ENCODE measurements around the gene ADAP1.

ADAP1 gene

DNA sequence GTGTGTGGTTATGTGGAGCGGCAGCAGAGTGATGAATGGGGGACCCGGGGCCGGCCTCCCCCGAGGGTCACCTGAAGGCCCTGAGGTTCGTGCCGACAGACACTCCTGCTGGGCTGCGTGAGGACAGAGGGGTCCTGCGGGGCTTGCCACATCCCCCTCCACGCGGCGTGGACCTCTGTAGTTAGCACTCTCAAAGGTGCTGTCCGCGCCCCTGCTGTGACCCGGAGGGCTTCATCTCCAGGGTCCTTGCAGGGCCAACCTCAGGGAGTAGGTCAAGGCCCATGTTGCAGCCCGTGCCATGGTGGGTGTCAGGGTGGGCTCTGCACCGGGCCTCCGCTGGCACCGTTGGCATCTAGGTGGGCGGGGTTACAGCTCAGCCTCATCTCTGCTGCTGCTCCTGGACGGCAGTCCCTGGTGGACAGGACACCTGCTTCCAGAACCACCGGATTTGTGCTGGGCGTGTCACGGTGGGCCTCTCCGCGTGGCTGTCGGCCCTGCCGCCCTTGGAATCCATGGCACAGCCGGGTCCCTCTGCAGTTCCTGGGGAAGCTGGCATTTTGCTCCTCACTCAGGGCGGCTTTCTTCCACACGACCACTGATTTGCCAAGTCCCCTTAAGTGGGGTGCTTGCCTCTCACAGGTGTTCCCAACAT, 97.9 kb downstream of the ADAP1 start:
- POLR2A ChIA-PET = no interaction called here
- Histone ChIP-seq H3K9me3 (ENCODE audit: control insufficient read depth, insufficient read depth, low read depth, low read length) (no peaks in the 10 kb centered on the region), H3K36me3 (ENCODE audit: control insufficient read depth in 2 of 2, insufficient read depth in 1 of 2, low read length in 2 of 2) (peaks cover 7 to 91% of the 10 kb centered on the region in 2 experiments), H3K4me1 (ENCODE audit: control insufficient read depth, insufficient read depth, low read length) (no peaks in the 10 kb centered on the region), H3K27ac (ENCODE audit: extremely low read depth, low read depth, low read length) (no peak overlapping the region), H3K4me3 (ENCODE audit: low read depth, low read length) (no peak overlapping the region)
- CTCF ChIA-PET = interaction anchor here (1.7 kb wide), 1 partner anchor 16 kb away, joined by 9 read pairs; no protein-coding TSS in a partner anchor
- TF ChIP-seq BCL11B (tag by site-specific recombination; IDR thresholded peaks at IDR 0.05; ENCODE audit: low read depth) = no peak
- TF ChIP-seq, protein P1, sequence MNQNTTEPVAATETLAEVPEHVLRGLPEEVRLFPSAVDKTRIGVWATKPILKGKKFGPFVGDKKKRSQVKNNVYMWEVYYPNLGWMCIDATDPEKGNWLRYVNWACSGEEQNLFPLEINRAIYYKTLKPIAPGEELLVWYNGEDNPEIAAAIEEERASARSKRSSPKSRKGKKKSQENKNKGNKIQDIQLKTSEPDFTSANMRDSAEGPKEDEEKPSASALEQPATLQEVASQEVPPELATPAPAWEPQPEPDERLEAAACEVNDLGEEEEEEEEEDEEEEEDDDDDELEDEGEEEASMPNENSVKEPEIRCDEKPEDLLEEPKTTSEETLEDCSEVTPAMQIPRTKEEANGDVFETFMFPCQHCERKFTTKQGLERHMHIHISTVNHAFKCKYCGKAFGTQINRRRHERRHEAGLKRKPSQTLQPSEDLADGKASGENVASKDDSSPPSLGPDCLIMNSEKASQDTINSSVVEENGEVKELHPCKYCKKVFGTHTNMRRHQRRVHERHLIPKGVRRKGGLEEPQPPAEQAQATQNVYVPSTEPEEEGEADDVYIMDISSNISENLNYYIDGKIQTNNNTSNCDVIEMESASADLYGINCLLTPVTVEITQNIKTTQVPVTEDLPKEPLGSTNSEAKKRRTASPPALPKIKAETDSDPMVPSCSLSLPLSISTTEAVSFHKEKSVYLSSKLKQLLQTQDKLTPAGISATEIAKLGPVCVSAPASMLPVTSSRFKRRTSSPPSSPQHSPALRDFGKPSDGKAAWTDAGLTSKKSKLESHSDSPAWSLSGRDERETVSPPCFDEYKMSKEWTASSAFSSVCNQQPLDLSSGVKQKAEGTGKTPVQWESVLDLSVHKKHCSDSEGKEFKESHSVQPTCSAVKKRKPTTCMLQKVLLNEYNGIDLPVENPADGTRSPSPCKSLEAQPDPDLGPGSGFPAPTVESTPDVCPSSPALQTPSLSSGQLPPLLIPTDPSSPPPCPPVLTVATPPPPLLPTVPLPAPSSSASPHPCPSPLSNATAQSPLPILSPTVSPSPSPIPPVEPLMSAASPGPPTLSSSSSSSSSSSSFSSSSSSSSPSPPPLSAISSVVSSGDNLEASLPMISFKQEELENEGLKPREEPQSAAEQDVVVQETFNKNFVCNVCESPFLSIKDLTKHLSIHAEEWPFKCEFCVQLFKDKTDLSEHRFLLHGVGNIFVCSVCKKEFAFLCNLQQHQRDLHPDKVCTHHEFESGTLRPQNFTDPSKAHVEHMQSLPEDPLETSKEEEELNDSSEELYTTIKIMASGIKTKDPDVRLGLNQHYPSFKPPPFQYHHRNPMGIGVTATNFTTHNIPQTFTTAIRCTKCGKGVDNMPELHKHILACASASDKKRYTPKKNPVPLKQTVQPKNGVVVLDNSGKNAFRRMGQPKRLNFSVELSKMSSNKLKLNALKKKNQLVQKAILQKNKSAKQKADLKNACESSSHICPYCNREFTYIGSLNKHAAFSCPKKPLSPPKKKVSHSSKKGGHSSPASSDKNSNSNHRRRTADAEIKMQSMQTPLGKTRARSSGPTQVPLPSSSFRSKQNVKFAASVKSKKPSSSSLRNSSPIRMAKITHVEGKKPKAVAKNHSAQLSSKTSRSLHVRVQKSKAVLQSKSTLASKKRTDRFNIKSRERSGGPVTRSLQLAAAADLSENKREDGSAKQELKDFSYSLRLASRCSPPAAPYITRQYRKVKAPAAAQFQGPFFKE (tag by site-specific recombination; IDR thresholded peaks at IDR 0.05; ENCODE audit: borderline replicate concordance) = no peak
- no peak for TF ChIP-seq ZNF544 (tag by site-specific recombination; IDR thresholded peaks at IDR 0.05)
- TF ChIP-seq ZFP37 (tag by site-specific recombination; IDR thresholded peaks at IDR 0.05) = no peak
- TF ChIP-seq ZNF585B (tag by site-specific recombination; IDR thresholded peaks at IDR 0.05) = no peak
- no peak for TF ChIP-seq ZNF768 (tag by site-specific recombination; IDR thresholded peaks at IDR 0.05)
- TF ChIP-seq ZBTB8A (tag by site-specific recombination; IDR thresholded peaks at IDR 0.05) = no peak
- TF ChIP-seq ZNF174 (tag by site-specific recombination; IDR thresholded peaks at IDR 0.05) = no peak
- TF ChIP-seq ZNF302 (tag by site-specific recombination; IDR thresholded peaks at IDR 0.05; ENCODE audit: low read depth) = no peak
- TF ChIP-seq, protein P2, sequence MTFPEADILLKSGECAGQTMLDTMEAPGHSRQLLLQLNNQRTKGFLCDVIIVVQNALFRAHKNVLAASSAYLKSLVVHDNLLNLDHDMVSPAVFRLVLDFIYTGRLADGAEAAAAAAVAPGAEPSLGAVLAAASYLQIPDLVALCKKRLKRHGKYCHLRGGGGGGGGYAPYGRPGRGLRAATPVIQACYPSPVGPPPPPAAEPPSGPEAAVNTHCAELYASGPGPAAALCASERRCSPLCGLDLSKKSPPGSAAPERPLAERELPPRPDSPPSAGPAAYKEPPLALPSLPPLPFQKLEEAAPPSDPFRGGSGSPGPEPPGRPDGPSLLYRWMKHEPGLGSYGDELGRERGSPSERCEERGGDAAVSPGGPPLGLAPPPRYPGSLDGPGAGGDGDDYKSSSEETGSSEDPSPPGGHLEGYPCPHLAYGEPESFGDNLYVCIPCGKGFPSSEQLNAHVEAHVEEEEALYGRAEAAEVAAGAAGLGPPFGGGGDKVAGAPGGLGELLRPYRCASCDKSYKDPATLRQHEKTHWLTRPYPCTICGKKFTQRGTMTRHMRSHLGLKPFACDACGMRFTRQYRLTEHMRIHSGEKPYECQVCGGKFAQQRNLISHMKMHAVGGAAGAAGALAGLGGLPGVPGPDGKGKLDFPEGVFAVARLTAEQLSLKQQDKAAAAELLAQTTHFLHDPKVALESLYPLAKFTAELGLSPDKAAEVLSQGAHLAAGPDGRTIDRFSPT (tag by site-specific recombination; IDR thresholded peaks at IDR 0.05) = no peak
- no peak for TF ChIP-seq SP3 (tag by site-specific recombination; IDR thresholded peaks at IDR 0.05)
- TF ChIP-seq KLF9 (tag by site-specific recombination; IDR thresholded peaks at IDR 0.05; ENCODE audit: low read depth) = no peak
- TF ChIP-seq ZFP3 (tag by site-specific recombination; IDR thresholded peaks at IDR 0.05; ENCODE audit: low read depth) = no peak
- TF ChIP-seq KLF10 (tag by site-specific recombination; IDR thresholded peaks at IDR 0.05) = no peak
- no peak for TF ChIP-seq ZNF391 (tag by site-specific recombination; IDR thresholded peaks at IDR 0.05; ENCODE audit: borderline replicate concordance, low read depth)

DNA sequence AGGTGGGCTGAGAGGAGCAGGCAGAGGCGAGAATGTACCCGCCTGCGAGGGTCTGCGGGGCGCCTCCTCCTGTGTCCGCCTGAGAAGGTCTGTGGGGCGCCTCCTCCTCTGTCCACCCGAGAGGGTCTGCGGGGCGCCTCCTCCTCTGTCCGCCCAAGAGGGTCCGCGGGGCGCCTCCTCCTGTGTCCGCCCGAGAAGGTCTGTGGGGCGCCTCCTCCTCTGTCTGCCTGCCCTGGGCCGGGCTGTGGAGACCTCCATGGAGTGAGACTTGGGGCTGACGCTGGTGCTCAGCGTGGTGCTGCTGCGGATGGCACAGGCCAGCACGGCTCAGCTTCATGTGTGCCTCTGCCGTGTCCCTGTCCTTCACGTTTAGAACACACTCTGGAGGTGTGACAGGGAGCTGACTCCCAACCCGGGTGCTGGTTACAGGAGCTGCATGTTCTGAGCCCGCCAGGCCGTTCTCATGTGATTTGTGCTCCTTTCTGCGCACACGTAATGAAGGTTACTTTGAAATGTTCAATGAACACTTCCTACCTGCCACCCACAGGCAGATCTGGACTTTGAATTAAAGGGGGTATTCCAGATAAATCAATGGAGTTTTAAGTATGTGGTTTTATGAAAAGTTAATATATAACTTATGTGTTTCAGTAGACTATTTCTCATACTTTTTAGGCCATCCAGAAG, 98.7 kb downstream of the ADAP1 start:
- Histone ChIP-seq H3K9me3 (ENCODE audit: control insufficient read depth, insufficient read depth, low read depth, low read length) (no peaks in the 10 kb centered on the region), H3K4me1 (ENCODE audit: control insufficient read depth, insufficient read depth, low read length) (no peaks in the 10 kb centered on the region), H3K36me3 (ENCODE audit: control insufficient read depth in 2 of 2, insufficient read depth in 1 of 2, low read length in 2 of 2) (peaks cover 4 to 91% of the 10 kb centered on the region in 2 experiments), H3K27ac (ENCODE audit: extremely low read depth, low read depth, low read length) (no peak overlapping the region), H3K4me3 (ENCODE audit: low read depth, low read length) (no peak overlapping the region)
- CTCF ChIA-PET = no interaction called here
- POLR2A ChIA-PET = no interaction called here
- no peak for TF ChIP-seq ZNF248 (tag by site-specific recombination; IDR thresholded peaks at IDR 0.05)
- TF ChIP-seq ZNF501 (tag by site-specific recombination; IDR thresholded peaks at IDR 0.05) = no peak
- no peak for TF ChIP-seq ZNF596 (tag by site-specific recombination; IDR thresholded peaks at IDR 0.05)
- no peak for TF ChIP-seq ZNF19 (tag by site-specific recombination; IDR thresholded peaks at IDR 0.05; ENCODE audit: low read depth)
- TF ChIP-seq, protein P3, sequence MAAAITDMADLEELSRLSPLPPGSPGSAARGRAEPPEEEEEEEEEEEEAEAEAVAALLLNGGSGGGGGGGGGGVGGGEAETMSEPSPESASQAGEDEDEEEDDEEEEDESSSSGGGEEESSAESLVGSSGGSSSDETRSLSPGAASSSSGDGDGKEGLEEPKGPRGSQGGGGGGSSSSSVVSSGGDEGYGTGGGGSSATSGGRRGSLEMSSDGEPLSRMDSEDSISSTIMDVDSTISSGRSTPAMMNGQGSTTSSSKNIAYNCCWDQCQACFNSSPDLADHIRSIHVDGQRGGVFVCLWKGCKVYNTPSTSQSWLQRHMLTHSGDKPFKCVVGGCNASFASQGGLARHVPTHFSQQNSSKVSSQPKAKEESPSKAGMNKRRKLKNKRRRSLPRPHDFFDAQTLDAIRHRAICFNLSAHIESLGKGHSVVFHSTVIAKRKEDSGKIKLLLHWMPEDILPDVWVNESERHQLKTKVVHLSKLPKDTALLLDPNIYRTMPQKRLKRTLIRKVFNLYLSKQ (tag by site-specific recombination; IDR thresholded peaks at IDR 0.05; ENCODE audit: borderline replicate concordance) = no peak
- TF ChIP-seq ZNF426 (tag by site-specific recombination; IDR thresholded peaks at IDR 0.05) = no peak
- no peak for TF ChIP-seq ZNF157 (tag by site-specific recombination; IDR thresholded peaks at IDR 0.05)
- no peak for TF ChIP-seq ZNF214 (tag by site-specific recombination; IDR thresholded peaks at IDR 0.05; ENCODE audit: borderline replicate concordance)
- no peak for TF ChIP-seq ZIC2 (tag by site-specific recombination; IDR thresholded peaks at IDR 0.05)
